ENCODE data around the gene CDHR3.

Gene CDHR3

GRCh38 chr7:105974471-105974870, 11.4 kb downstream of the CDHR3 start:
- ChIA-PET POLR2A (no interaction called here), CTCF (no interaction called here)
- H3K36me3 ChIP-seq (ENCODE audit: control insufficient read depth in 2 of 2, insufficient read depth in 1 of 2, low read length in 2 of 2), result no peaks in the 10 kb centered on the region
- TF ChIP-seq ZNF311 (tag by site-specific recombination; IDR thresholded peaks at IDR 0.05; ENCODE audit: borderline replicate concordance) (no peak), ZNF623 (tag by site-specific recombination; IDR thresholded peaks at IDR 0.05) (no peak), ZNF544 (tag by site-specific recombination; IDR thresholded peaks at IDR 0.05) (no peak), ZNF19 (tag by site-specific recombination; IDR thresholded peaks at IDR 0.05; ENCODE audit: low read depth) (no peak), TCF7L2 (IDR thresholded peaks at IDR 0.05; ENCODE audit: borderline replicate concordance, low read depth, low read length) (no peak), ZNF555 (tag by site-specific recombination; conservative IDR thresholded peaks at IDR 0.05) (no peak), ZNF747 (tag by site-specific recombination; IDR thresholded peaks at IDR 0.05) (no peak), HOXC10 (CRISPR knock-in tag; IDR thresholded peaks at IDR 0.05) (no peak), SCRT2 (tag by site-specific recombination; IDR thresholded peaks at IDR 0.05) (no peak), ZFP41 (tag by site-specific recombination; IDR thresholded peaks at IDR 0.05; ENCODE audit: borderline replicate concordance) (no peak), ZNF645 (tag by site-specific recombination; IDR thresholded peaks at IDR 0.05) (no peak), ZNF155 (tag by site-specific recombination; IDR thresholded peaks at IDR 0.05) (no peak)
- no peaks in the 10 kb centered on the region for H3K4me1 ChIP-seq (ENCODE audit: control insufficient read depth, insufficient read depth, low read length)
- H3K9me3 ChIP-seq (ENCODE audit: control insufficient read depth, insufficient read depth, low read depth, low read length), result no peaks in the 10 kb centered on the region
- H3K27ac ChIP-seq (ENCODE audit: extremely low read depth, low read depth, low read length), result no peak overlapping the region
- H3K4me3 ChIP-seq (ENCODE audit: low read depth, low read length), result no peak overlapping the region

GRCh38 chr7:105975770-105976417, 12.8 kb downstream of the CDHR3 start:
- Histone ChIP-seq H3K36me3 (ENCODE audit: control insufficient read depth in 2 of 2, insufficient read depth in 1 of 2, low read length in 2 of 2) (no peaks in the 10 kb centered on the region), H3K4me3 (ENCODE audit: low read depth, low read length) (no peak overlapping the region), H3K27ac (ENCODE audit: extremely low read depth, low read depth, low read length) (no peak overlapping the region), H3K9me3 (ENCODE audit: control insufficient read depth, insufficient read depth, low read depth, low read length) (no peaks in the 10 kb centered on the region), H3K4me1 (ENCODE audit: control insufficient read depth, insufficient read depth, low read length) (no peaks in the 10 kb centered on the region)
- ChIA-PET POLR2A (no interaction called here), CTCF (interaction anchor here (0.5 to 0.9 kb wide), 3 partner anchors 10 to 34 kb away, joined by 3 to 4 read pairs (median 3); no protein-coding TSS in a partner anchor)
- TF ChIP-seq ZNF639 (tag by site-specific recombination; IDR thresholded peaks at IDR 0.05), result no peak
- TF ChIP-seq ZNF585B (tag by site-specific recombination; IDR thresholded peaks at IDR 0.05), result no peak
- no peak for TF ChIP-seq BCL6B (tag by site-specific recombination; IDR thresholded peaks at IDR 0.05)
- TF ChIP-seq ATF2 (tag by site-specific recombination; IDR thresholded peaks at IDR 0.05; ENCODE audit: low read depth), result no peak
- no peak for TF ChIP-seq ZNF155 (tag by site-specific recombination; IDR thresholded peaks at IDR 0.05)
- no peak for TF ChIP-seq ZNF791 (tag by site-specific recombination; IDR thresholded peaks at IDR 0.05)
- no peak for TF ChIP-seq ZNF433 (tag by site-specific recombination; IDR thresholded peaks at IDR 0.05; ENCODE audit: low read depth)
- no peak for TF ChIP-seq PRDM4 (tag by site-specific recombination; IDR thresholded peaks at IDR 0.05)

Data from HEK293 (cell line).